ENCODE measurements around the gene CADPS. TPM values are rescaled to one million over a fixed set of nuclear protein-coding genes. Genes with fewer than 3 reads are reported as not detected.

The CADPS gene
- total RNA-seq, 4 donors from 2014 or later, result 0.31 to 14.4 (median 5.2) TPM

DNA sequence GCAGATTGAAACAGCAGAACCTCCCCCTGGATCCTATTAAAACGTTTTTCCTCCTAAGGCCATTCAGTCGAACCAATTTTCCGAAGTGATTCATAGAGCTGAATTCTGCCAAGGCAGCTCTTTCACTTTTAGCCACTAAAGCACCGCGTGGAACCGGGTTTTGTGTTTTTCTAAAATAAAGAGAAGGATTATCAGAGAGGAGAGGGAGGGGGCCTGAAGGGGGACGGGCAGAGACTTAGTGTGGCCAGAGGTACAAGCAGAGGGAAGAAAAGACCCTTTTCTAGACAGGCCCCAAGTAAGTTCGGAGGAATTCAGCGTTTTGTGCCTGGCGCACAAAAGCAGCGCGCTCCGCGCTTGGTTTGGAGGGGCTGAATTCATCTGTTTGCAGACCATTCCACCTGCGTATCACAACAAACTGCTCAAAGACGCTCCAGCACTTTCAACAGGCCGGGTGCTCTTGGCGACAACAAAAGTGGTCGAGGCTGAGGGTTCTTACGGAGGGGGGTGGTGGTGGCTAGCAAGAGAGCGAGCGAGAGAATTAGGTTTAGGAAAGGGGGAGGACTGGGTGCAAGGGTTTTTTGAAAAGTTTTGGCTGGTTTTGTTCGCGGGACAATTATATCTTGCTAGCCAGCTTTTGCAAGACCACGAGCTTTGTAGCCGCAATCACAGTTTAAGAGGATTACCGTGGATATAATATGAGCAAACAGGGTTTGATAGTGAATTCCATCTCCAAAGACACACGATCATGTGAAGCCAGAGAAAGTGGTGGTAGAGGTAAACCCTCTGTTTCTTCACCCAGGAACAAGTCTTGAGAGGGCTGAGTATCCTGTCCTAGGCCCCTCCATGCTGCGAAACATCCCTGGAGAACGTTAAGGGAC, 500.6 kb downstream of the CADPS start:
- no peaks in the 10 kb centered on the region for H3K9me3 ChIP-seq
- peaks cover 100% of the 10 kb centered on the region for H3K27me3 ChIP-seq
- no peaks in the 10 kb centered on the region for H3K36me3 ChIP-seq
- ATAC-seq, result no peak
- H3K27ac ChIP-seq, result no peak overlapping the region
- no peak for TF ChIP-seq EP300 (IDR thresholded peaks at IDR 0.05)
- TF ChIP-seq POLR2A (IDR thresholded peaks at IDR 0.05), result no peak
- TF ChIP-seq POLR2AphosphoS5 (IDR thresholded peaks at IDR 0.05), result no peak
- TF ChIP-seq, protein P1, sequence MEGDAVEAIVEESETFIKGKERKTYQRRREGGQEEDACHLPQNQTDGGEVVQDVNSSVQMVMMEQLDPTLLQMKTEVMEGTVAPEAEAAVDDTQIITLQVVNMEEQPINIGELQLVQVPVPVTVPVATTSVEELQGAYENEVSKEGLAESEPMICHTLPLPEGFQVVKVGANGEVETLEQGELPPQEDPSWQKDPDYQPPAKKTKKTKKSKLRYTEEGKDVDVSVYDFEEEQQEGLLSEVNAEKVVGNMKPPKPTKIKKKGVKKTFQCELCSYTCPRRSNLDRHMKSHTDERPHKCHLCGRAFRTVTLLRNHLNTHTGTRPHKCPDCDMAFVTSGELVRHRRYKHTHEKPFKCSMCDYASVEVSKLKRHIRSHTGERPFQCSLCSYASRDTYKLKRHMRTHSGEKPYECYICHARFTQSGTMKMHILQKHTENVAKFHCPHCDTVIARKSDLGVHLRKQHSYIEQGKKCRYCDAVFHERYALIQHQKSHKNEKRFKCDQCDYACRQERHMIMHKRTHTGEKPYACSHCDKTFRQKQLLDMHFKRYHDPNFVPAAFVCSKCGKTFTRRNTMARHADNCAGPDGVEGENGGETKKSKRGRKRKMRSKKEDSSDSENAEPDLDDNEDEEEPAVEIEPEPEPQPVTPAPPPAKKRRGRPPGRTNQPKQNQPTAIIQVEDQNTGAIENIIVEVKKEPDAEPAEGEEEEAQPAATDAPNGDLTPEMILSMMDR (IDR thresholded peaks at IDR 0.05), result no peak
- peaks cover 0 to 63% (median 10%) of the 10 kb centered on the region in 3 donors for H3K4me1 ChIP-seq
- H3K4me3 ChIP-seq, result peak overlapping the region in 1 of 2 donors; percentile 28
- 0 to 2% methylated on average over 17 to 29 of the region's 30 CpGs for WGBS, 2 donors (ENCODE audit: low coverage in 1 of 2)

DNA sequence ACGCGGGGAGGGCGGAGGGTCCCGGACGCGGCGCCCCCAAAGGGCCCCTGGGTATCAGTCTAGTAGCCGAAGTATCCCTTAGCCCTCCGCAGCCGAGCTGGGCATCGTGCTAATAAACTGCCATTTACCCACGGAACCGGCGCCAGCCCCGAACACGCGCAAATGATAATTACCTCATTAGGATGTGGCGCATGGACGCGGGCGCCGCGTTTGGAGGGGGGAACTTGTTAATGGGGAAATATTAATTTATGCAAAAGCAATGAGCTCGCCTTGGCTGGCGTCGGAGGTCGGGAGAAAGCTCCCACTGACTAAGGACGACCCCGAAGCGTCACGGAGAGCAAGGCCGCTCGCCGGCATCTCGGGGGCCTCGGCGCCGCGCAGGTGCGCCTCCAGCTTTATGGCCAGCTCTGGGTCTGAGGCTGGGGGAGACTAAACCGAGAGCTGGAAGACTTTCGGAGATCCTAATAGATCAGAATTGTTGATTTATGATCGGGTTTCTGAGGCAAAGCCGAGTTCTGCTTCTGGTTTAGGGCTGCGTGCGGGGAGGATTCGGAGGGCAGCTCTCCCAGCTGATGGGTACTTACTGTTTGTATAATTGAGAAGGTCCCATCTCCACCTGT, 501.4 kb downstream of the CADPS start:
- 0 to 8% methylated on average over 5 to 6 of the region's 47 CpGs for WGBS, 2 donors (ENCODE audit: low coverage in 1 of 2)
- TF ChIP-seq EP300 (IDR thresholded peaks at IDR 0.05) (no peak), POLR2A (IDR thresholded peaks at IDR 0.05) (no peak), POLR2AphosphoS5 (IDR thresholded peaks at IDR 0.05) (no peak)
- TF ChIP-seq, protein P1 (IDR thresholded peaks at IDR 0.05), result no peak
- no peaks in the 10 kb centered on the region for H3K9me3 ChIP-seq
- H3K27me3 ChIP-seq, result peaks cover 100% of the 10 kb centered on the region
- H3K36me3 ChIP-seq, result no peaks in the 10 kb centered on the region
- H3K27ac ChIP-seq, result no peak overlapping the region
- no peak for ATAC-seq
- H3K4me1 ChIP-seq, result peaks cover 0 to 65% (median 16%) of the 10 kb centered on the region in 3 donors
- peak overlapping the region in 1 of 2 donors; percentile 28 for H3K4me3 ChIP-seq

DNA sequence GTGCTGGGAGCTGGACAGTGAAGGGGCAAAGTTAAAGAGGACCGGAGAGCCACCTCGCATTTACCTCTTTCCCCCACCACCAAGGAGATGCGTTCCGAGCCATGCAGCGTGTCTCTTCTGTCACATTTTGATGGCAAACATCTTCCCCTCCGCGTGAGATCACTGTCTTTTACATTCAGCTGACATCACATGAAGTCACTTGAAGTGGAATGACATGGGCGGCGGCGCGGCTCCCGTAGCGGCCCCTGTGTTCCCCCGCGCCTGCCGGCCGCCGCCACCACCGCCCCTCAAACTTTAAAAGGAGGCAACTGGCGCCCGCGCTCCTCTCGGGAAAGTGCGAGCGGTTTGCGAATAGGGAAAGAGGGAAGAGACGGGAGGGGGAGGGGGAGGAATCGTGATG, 502.0 kb downstream of the CADPS start, which contains the start of gene FEZF2:
Gene FEZF2 (minus strand): TSS at position 336 of the 400 bp plus-strand sequence. CDS start 682 bp downstream, outside the sequence.
- Histone ChIP-seq H3K4me1 (peaks cover 0 to 65% (median 19%) of the 10 kb centered on the region in 3 donors), H3K27ac (no peak within 1 kb of the TSS), H3K36me3 (no peaks in the 10 kb centered on the region), H3K27me3 (peaks cover 100% of the 10 kb centered on the region), H3K9me3 (no peaks in the 10 kb centered on the region), H3K4me3 (peak within 1 kb of the TSS in 1 of 2 donors; percentile 28)
- no peak for ATAC-seq
- WGBS, 2 donors (ENCODE audit: low coverage in 1 of 2), result 1 to 2% methylated on average over 7 to 12 of the region's 28 CpGs
- TF ChIP-seq POLR2AphosphoS5 (IDR thresholded peaks at IDR 0.05) (no peak), EP300 (IDR thresholded peaks at IDR 0.05) (no peak), POLR2A (IDR thresholded peaks at IDR 0.05) (no peak)
- TF ChIP-seq, protein P1 (IDR thresholded peaks at IDR 0.05), result no peak

DNA sequence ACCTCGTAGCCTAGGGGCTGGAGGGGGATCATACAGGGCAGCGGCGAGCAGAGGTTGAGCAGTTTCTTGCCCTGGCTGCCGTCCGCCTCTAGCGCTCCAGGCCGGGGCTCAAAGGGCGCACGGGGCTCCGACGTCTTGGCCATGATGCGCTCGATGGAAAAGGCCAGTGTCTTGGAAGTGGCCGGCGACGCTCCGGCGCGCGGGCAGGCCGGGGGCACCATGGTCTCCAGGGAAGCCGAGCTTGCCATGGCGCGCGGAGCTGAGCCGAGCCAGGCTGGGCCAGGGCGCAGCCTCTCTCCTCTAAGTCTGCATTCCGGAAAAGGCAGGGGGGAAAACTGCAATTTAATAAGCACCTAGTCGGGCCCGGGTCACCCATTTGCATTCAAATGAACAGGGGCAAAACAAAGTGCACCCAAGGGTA, 502.6 kb downstream of the CADPS start:
- Histone ChIP-seq H3K4me3 (peak overlapping the region in 1 of 2 donors; percentile 14), H3K4me1 (peaks cover 0 to 68% (median 19%) of the 10 kb centered on the region in 3 donors), H3K27ac (no peak overlapping the region), H3K36me3 (no peaks in the 10 kb centered on the region), H3K9me3 (no peaks in the 10 kb centered on the region), H3K27me3 (peaks cover 100% of the 10 kb centered on the region)
- ATAC-seq, result no peak
- TF ChIP-seq POLR2AphosphoS5 (IDR thresholded peaks at IDR 0.05), result no peak
- no peak for TF ChIP-seq POLR2A (IDR thresholded peaks at IDR 0.05)
- no peak for TF ChIP-seq EP300 (IDR thresholded peaks at IDR 0.05)
- TF ChIP-seq, protein P1 (IDR thresholded peaks at IDR 0.05), result no peak
- WGBS, 2 donors (ENCODE audit: low coverage in 1 of 2), result 0% methylated on average over 1 of the region's 30 CpGs; no CpG with 5 or more reads in 1 of the 2 donors
